ENCODE measurements around the gene GSTT4. TPM values are rescaled to one million over a fixed set of nuclear protein-coding genes. Genes with fewer than 3 reads are reported as not detected.
"Not testable (repeated sequence)": the region's sequence is repeated elsewhere in the genome, so short reads cannot be mapped to it uniquely, and the experiment has no call there.

GSTT4 gene
- total and polyA plus RNA-seq, 8 donors = not detected

DNA sequence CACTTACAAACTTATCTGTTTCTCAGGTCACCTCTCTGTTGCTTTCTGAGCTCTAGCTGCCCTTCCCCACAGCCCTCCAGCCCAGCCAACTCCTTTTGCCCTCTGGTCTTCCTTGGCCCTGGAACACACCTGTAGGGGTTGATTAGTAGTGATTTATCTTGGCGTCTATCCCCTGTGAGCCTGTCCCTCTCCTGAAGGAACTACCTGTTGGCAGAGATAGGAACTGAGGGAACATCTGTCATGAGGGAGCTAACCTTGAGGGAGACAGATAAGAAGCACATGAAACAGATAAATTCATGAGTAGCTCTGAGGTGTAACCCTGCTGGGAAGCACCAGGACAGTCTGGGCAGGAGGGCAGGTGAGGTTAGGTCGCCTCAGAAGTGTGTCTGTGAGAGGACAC is 44.7 kb upstream of the GSTT4 start:
- no peaks in the 10 kb centered on the region for H3K27me3 ChIP-seq
- H3K27ac ChIP-seq = no peak overlapping the region
- no peak for DNase-seq
- peaks cover 23 to 100% (median 98%) of the 10 kb centered on the region in 4 donors for H3K36me3 ChIP-seq
- no peaks in the 10 kb centered on the region for H3K9me3 ChIP-seq
- intact Hi-C loops (cut with DNase I; ENCODE audit: low total_unique reads) = no loop called here
- H3K4me3 ChIP-seq = no peak overlapping the region
- no peaks in the 10 kb centered on the region for H3K4me1 ChIP-seq
- WGBS, 5 donors = 86 to 95% (median 92%) methylated on average over 2 of the region's 2 CpGs
- no peak for TF ChIP-seq POLR2A (IDR thresholded peaks at IDR 0.05)
- TF ChIP-seq CTCF (IDR thresholded peaks at IDR 0.05) = no peak
- no peak for TF ChIP-seq POLR2AphosphoS5 (IDR thresholded peaks at IDR 0.05)
- TF ChIP-seq EP300 (IDR thresholded peaks at IDR 0.05) = no peak

GRCh38 chr22:24049211-24049610 is 44.0 kb upstream of the GSTT4 start:
- TF ChIP-seq CTCF (IDR thresholded peaks at IDR 0.05) (no peak), POLR2AphosphoS5 (IDR thresholded peaks at IDR 0.05) (no peak), POLR2A (IDR thresholded peaks at IDR 0.05) (no peak), EP300 (IDR thresholded peaks at IDR 0.05) (no peak)
- WGBS, 5 donors = 84 to 95% (median 93%) methylated on average over 5 of the region's 5 CpGs
- Histone ChIP-seq H3K36me3 (peaks cover 20 to 100% (median 98%) of the 10 kb centered on the region in 4 donors), H3K27me3 (no peaks in the 10 kb centered on the region), H3K4me1 (no peaks in the 10 kb centered on the region), H3K27ac (no peak overlapping the region), H3K9me3 (no peaks in the 10 kb centered on the region), H3K4me3 (no peak overlapping the region)
- intact Hi-C loops (cut with DNase I; ENCODE audit: low total_unique reads) = no loop called here
- no peak for DNase-seq

GRCh38 chr22:24046024-24046423 is 40.8 kb upstream of the GSTT4 start:
- H3K4me3 ChIP-seq = no peak overlapping the region
- H3K4me1 ChIP-seq = peaks cover 0 to 5% (median 0%) of the 10 kb centered on the region in 4 donors
- no peak for DNase-seq
- H3K27ac ChIP-seq = no peak overlapping the region
- no peaks in the 10 kb centered on the region for H3K27me3 ChIP-seq
- H3K9me3 ChIP-seq = no peaks in the 10 kb centered on the region
- TF ChIP-seq CTCF (IDR thresholded peaks at IDR 0.05) = no peak
- no peak for TF ChIP-seq POLR2A (IDR thresholded peaks at IDR 0.05)
- no peak for TF ChIP-seq EP300 (IDR thresholded peaks at IDR 0.05)
- TF ChIP-seq POLR2AphosphoS5 (IDR thresholded peaks at IDR 0.05) = no peak
- intact Hi-C loops (cut with DNase I; ENCODE audit: low total_unique reads) = no loop called here
- H3K36me3 ChIP-seq = peaks cover 32 to 99% (median 96%) of the 10 kb centered on the region in 4 donors
- WGBS, 5 donors = 83 to 90% (median 85%) methylated on average over 5 of the region's 5 CpGs

- no peak overlapping the region for H3K4me3 ChIP-seq
- peaks cover 31 to 99% (median 96%) of the 10 kb centered on the region in 4 donors for H3K36me3 ChIP-seq
- H3K27ac ChIP-seq = no peak overlapping the region
- intact Hi-C loops (cut with DNase I; ENCODE audit: low total_unique reads) = no loop called here
- no peaks in the 10 kb centered on the region for H3K9me3 ChIP-seq
- no peaks in the 10 kb centered on the region for H3K27me3 ChIP-seq
- DNase-seq = peak in 1 of 2 donors; percentile 8
- TF ChIP-seq POLR2AphosphoS5 (IDR thresholded peaks at IDR 0.05) = no peak
- WGBS, 5 donors = 84 to 94% (median 89%) methylated on average over 3 to 4 of the region's 4 CpGs
- peaks cover 0 to 5% (median 0%) of the 10 kb centered on the region in 4 donors for H3K4me1 ChIP-seq
These were observed 38.7 kb upstream of the GSTT4 start for GRCh38 chr22:24043958-24044357.

GRCh38 chr22:24043465-24043864 is 38.2 kb upstream of the GSTT4 start:
- H3K27ac ChIP-seq; H3K4me1 ChIP-seq; intact Hi-C loops (cut with DNase I; ENCODE audit: low total_unique reads); H3K9me3 ChIP-seq; H3K27me3 ChIP-seq; H3K4me3 ChIP-seq: not testable (repeated sequence)
- 85 to 93% (median 90%) methylated on average over 5 of the region's 5 CpGs for WGBS, 5 donors
- DNase-seq = peak in 1 of 2 donors; percentile 19
- peaks cover 34 to 99% (median 96%) of the 10 kb centered on the region in 4 donors for H3K36me3 ChIP-seq

Measured in stomach (tissue), 9 donors.